Fibroblast of mammary gland (primary cell): Measurements from ENCODE around the gene MYADML2.
A peak's percentile ranks its signal among the peaks of the same experiment; 100 is the strongest.
"Not testable (repeated sequence)": the region's sequence is repeated elsewhere in the genome, so short reads cannot be mapped to it uniquely, and the experiment has no call there.

Experiments used
- DNase-seq: peaks from one replicate; pipeline ENCODE4 v3.0.0-alpha.2; 2010; ENCODE audit warnings: low read depth
- H3K4me3 ChIP-seq: 2 replicates; pipeline ENCODE4 v1.5.1; 2011; ENCODE audit warnings: low read depth, mild to moderate bottlenecking, low read length, moderate library complexity; ENCODE audit not compliant: control insufficient read depth
- TF ChIP-seq, protein P1 (sequence below): conservative IDR thresholded peaks from 2 replicates; pipeline ENCODE4 v1.5.1; 2011; ENCODE audit warnings: low read depth, low read length, inconsistent platforms; ENCODE audit not compliant: control insufficient read depth, insufficient read depth

MYADML2 gene

DNA sequence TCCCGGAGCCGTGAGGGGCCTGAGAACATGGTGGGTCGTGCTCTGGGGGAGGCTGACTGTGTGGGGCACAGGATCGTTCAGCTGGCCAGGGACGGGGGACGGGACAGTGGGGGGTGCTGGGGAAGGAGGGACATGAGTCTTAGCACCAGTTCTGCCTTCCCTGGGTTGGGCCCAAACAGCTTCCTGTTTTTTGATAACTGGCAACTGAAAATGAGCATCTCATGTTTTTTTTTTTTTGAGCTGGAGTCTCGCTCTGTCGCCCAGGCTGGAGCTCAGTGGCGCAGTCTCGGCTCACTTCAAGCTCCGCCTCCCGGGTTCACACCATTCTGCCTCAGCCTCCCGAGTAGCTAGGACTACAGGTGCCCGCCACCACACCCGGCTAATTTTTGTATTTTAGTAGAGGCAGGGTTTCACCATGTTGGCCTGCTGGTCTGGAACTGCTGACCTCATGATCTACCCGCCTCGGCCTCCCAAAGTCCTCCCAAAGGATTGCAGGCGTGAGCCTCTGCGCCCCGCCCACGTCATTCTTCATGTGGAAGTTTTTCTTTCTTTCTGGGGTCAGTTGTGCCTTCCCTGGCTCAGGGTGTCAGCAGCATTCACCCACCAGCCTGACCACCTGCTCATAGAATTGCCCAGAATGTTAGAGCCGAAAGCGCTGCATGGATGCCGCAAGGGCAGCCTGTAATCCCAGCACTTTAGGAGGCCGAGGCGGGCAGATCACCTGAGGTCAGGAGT is 36.8 kb upstream of the MYADML2 start:
- H3K4me3 ChIP-seq: no peak overlapping the region
- TF ChIP-seq, protein P1, sequence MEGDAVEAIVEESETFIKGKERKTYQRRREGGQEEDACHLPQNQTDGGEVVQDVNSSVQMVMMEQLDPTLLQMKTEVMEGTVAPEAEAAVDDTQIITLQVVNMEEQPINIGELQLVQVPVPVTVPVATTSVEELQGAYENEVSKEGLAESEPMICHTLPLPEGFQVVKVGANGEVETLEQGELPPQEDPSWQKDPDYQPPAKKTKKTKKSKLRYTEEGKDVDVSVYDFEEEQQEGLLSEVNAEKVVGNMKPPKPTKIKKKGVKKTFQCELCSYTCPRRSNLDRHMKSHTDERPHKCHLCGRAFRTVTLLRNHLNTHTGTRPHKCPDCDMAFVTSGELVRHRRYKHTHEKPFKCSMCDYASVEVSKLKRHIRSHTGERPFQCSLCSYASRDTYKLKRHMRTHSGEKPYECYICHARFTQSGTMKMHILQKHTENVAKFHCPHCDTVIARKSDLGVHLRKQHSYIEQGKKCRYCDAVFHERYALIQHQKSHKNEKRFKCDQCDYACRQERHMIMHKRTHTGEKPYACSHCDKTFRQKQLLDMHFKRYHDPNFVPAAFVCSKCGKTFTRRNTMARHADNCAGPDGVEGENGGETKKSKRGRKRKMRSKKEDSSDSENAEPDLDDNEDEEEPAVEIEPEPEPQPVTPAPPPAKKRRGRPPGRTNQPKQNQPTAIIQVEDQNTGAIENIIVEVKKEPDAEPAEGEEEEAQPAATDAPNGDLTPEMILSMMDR: no peak
- DNase-seq: no peak

DNA sequence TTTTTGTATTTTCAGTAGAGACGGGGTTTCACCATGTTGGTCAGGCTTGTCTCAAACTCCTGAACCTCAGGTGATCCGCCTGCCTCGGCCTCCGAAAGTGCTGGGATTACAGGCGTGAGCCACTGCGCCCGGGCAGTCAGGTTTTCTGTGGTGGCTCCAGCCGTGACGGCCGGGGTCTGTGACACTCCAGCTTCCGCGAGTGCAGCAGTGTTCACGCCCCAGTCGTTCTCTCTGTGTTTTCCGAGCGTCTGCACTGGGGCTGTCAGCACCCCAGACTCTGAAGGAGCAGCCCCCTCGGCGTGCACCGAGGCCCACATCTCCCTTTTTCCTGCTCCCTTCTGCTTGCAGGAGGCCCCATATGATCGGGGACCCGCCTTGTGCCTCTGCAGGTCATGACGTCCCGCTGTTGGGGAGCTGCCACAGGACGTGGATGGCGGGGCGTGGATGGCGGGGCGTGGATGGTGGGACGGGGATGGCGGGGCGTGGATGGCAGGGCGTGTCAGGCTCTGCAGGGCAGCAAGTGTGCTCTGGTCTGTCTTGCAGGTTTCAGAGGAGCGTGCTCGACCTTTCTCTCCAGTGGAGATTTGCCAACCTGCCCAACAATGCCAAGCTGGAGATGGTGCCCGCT is 36.1 kb upstream of the MYADML2 start:
- no peak overlapping the region for H3K4me3 ChIP-seq
- DNase-seq: no peak
- TF ChIP-seq, protein P1: no peak

DNA sequence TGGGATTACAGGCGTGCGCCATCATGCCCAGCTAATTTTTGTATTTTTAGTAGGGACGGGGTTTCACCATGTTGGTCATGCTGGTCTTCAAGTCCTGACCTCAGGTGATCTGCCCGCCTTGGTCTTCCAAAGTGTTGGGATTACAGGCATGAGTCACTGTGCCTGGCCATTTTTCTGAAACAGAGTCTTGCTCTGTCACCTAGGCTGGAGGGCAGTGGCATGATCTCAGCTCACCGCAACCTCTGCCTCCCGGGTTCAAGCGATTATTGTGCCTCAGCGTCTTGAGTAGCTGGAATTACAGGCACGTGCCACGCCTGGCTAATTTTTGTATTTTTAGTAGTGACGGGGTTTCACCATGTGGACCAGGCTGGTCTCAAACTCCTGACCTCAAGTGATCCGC is 34.5 kb upstream of the MYADML2 start:
- not testable (repeated sequence) for H3K4me3 ChIP-seq, DNase-seq

DNA sequence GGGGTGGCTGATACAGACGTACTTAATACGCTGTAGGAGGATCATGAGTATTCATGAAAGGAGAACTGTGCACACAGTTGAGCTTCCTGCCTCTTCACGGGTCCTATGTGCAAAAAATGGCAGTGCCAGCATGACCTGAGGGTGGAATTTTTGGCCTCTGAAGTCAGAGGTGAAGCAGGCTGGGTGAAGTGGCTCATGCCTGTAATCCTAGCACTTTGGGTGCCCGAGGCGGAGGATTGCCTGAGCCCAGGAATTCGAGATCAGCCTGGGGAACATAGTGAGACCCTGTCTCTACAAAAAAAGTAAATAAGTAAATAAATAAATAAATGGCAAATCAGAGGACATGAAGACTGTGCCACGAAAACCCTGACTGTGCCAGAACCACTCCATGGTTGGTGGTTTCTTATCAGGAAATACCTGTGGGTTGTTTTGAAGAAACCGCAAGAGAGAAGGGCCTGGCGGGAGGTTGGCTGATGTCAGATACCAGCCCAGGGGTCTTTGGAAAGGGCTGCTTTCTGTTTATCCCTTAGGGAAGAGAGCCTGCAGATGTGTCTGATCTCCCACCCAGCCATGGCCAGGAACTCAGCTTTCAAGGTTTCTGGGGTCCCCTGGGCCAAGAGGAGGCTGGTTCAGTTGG is 33.8 kb upstream of the MYADML2 start:
- no peak overlapping the region for H3K4me3 ChIP-seq
- TF ChIP-seq, protein P1: no peak
- DNase-seq: no peak

DNA sequence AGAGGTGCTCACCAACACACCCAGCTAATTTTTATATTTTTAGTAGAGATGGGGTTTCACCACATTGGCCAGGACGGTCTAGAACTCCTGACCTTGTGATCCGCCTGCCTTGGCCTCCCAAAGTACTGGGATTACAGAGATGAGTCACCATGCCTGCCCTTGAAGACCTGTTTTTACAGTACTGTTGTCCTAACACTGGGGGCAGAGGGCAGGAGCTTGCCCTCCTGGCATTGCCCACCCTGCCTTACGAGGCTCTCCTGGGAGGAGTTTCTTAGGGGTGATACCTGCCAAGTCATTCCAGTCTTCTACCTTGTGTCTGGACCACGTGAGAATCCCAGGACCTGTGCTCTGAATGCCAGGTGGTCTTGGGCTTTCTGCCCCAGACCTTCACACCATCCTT is 33.1 kb upstream of the MYADML2 start:
- TF ChIP-seq, protein P1: no peak
- no peak overlapping the region for H3K4me3 ChIP-seq

DNA sequence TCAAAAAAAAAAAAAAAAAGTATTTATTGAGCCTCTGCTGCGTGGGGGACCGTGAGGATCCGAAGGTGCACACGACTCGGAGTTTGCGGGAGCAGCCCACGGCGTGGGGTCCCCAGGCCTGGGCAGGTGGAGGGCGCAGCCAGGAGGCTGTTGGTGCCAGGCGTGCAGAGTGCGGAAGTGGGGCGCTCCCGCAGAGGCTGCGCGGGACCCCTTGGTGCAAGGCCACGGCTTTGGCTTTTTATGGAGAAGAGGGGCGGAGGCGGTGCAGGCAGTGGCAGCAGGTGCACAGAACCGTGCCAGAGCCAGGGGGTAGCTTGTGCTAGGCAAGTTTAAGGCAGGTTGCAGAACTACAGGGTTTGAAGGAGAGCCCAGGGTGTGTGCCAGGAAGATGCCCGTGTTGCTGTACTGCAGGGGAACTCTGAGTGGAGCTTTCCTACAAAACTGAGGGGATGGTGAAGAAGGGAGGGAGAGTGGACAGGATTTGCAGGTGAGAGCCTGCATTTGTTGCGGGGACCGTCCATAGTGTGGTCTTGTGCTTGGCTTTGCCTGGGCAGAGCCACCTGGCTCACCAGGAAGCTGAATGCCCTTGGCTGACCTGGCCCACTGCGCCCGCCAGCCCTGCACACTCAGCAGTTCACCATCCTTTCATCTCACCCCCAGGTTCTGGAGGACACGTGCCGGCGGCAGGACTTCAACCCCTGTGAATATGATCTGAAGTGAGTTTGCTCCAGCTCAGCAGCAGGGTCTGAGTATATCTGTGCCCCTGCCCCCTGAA is 31.7 kb upstream of the MYADML2 start:
- TF ChIP-seq, protein P1: no peak
- DNase-seq: no peak
- H3K4me3 ChIP-seq: peak overlapping the region; percentile 77

More for the DNA sequence above, 33.1 kb upstream of the MYADML2 start:
- no peak for DNase-seq
